GM13976 (cell line): ENCODE results near the gene CTSA.

Source experiments
- DNase-seq: peaks from one replicate; pipeline ENCODE4 v3.0.0; 2012; ENCODE audit warnings: low spot score
- CTCF ChIP-seq: IDR thresholded peaks from 2 replicates; pipeline ENCODE4 v1.5.1; 2012; ENCODE audit warnings: borderline replicate concordance, mild to moderate bottlenecking; ENCODE audit not compliant: insufficient read depth; ENCODE audit errors: extremely low read depth, missing control alignments, control extremely low read depth
- in situ Hi-C: fragments of 300-500 bp; cut with MboI; formaldehyde crosslinking; loops from one replicate; pipeline ENCODE4 v1.12.0; 2022; ENCODE audit warnings: low sequenced_read_pairs, mixed read lengths, inconsistent platforms; ENCODE audit not compliant: unreplicated experiment

The CTSA gene

GRCh38 chr20:45848969-45849582 lies 42.1 kb upstream of the CTSA start:
- DNase-seq = no peak
- in situ Hi-C loops = no loop called here
- no peak for TF ChIP-seq CTCF

GRCh38 chr20:45850238-45850637 lies 40.9 kb upstream of the CTSA start:
- no peak for TF ChIP-seq CTCF
- in situ Hi-C loops = no loop called here
- no peak for DNase-seq

DNA sequence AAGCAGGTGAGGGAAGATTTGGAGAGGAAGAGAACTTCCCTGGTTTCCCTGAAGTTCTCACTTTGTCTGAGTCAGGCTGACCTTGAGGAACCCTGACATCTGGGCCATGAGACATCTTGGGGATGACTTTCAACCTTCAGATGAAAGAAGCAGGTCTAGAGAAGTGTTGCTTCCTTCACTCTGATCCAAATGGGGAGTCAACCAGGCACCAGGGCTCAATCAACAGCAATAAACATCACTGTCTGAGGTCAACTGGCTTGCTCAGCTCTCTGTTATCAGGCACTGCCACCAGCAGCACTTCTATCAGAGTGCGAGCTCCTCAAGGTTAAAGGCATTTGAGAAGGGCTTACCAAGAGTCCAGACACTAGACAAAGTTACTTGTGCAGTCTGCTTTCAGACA lies 40.2 kb upstream of the CTSA start:
- in situ Hi-C loops = no loop called here
- TF ChIP-seq CTCF = no peak
- DNase-seq = no peak

DNA sequence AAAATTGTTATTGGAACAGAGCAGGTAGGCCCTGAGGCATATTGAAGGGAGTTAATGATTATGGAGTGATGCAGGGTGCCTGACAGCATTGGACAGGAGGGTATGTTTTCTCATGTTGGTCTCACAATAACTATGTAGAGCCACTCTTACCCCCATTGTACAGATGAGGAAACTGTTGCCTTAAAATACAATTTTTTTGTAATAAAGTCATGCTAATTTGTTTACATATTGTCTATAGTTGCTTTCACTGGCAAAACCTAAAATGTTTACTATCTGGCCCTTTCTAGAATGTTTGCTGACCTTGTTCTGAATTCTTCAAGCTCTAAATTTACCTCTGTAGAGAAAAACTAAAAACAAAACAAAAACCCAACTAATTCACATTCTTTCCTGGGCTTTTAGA lies 39.6 kb upstream of the CTSA start:
- no peak for TF ChIP-seq CTCF
- DNase-seq = no peak
- in situ Hi-C loops = no loop called here

- in situ Hi-C loops = no loop called here
- TF ChIP-seq CTCF = no peak
Observed at GRCh38 chr20:45852326-45852725, 38.8 kb upstream of the CTSA start.

GRCh38 chr20:45853484-45853883 lies 37.7 kb upstream of the CTSA start:
- in situ Hi-C loops = no loop called here
- no peak for DNase-seq
- TF ChIP-seq CTCF = no peak

More at GRCh38 chr20:45852326-45852725, 38.8 kb upstream of the CTSA start:
- no peak for DNase-seq

DNA sequence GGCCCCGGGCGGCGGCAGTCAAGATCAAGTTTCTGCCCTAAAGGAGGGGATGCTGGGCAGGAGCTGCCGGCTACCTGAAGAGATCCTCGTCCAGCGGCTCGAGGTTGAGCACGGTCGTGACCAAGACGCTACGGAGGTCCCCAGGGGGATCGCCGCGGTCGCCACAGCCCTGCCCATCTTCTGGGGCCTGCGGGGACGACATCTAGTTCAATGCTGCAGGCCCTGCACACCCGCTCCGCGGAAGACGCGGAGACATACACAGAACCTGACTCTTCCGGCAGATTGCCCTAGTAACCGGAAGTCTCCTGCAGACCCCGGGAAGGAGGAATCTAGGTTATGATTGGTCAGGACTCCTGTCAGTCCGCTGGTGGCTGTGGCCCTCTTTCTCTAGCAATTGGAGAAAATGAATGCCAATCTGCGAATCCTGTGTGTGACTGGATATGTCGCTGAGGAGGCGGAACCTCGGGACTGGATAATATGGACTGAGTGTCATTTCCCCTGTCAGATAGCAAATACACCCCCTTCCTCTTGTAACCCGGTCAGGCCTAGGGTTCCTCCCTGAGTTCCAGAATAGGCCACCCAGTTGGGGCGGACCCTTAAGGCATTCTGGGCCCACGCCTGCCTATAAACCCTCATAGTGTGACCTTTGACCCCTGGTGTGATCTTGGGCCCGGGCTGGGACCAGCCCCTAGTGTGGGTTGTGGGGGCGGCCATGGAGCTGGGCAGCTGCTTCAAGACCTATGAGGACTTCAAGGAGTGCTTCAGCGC lies 33.8 kb upstream of the CTSA start, which contains the start of the genes ACOT8 and ZSWIM3:
ACOT8 (minus strand) TSS at position 279 of the 768 bp plus-strand sequence; CDS start at position 202, 77 bp downstream.
ZSWIM3 (plus strand) TSS at position 501 of the 768 bp plus-strand sequence; CDS start at position 713, 212 bp downstream.
- TF ChIP-seq CTCF = no peak
- in situ Hi-C loops = no loop called here
- peak; percentile 100 for DNase-seq
